NCI-H748 (cell line): ENCODE data around the gene DPAGT1.
"Not testable (repeated sequence)": the region's sequence is repeated elsewhere in the genome, so short reads cannot be mapped to it uniquely, and the experiment has no call there.

Experiments
- DNase-seq: peaks from one replicate; lab custom pipeline; 2025; ENCODE audit not compliant: unreplicated experiment; lab: John Stamatoyannopoulos, UW

The DPAGT1 gene

GRCh38 chr11:119116235-119116594, 14.6 kb upstream of the DPAGT1 start:
- no peak for DNase-seq

GRCh38 chr11:119115484-119116234, 14.0 kb upstream of the DPAGT1 start:
- DNase-seq, result no peak

GRCh38 chr11:119114351-119114750, 12.7 kb upstream of the DPAGT1 start:
- no peak for DNase-seq

- no peak for DNase-seq
Observed at GRCh38 chr11:119113716-119114115, 12.1 kb upstream of the DPAGT1 start.

- no peak for DNase-seq
Observed at GRCh38 chr11:119112314-119113020, 10.8 kb upstream of the DPAGT1 start.

- no peak for DNase-seq
Observed at GRCh38 chr11:119111361-119111925, 9.8 kb upstream of the DPAGT1 start.

GRCh38 chr11:119110439-119110838, 8.8 kb upstream of the DPAGT1 start:
- DNase-seq, result no peak

- DNase-seq, result no peak
Observed at GRCh38 chr11:119109843-119110242, 8.2 kb upstream of the DPAGT1 start.

GRCh38 chr11:119108857-119109221, 7.2 kb upstream of the DPAGT1 start:
- DNase-seq, result no peak

GRCh38 chr11:119108146-119108856, 6.6 kb upstream of the DPAGT1 start:
- DNase-seq, result peak; percentile 52

- peak; percentile 16 for DNase-seq
Observed at GRCh38 chr11:119107538-119108145, 6.0 kb upstream of the DPAGT1 start.

- peak; percentile 89 for DNase-seq
Observed at GRCh38 chr11:119106564-119107537, 5.2 kb upstream of the DPAGT1 start, which contains the start of gene C2CD2L. Gene C2CD2L (plus strand): TSS chr11:119107344. CDS start chr11:119107742, 398 bp downstream.

GRCh38 chr11:119103793-119104192, 2.1 kb upstream of the DPAGT1 start:
- DNase-seq, result no peak

- DNase-seq, result not testable (repeated sequence)
Observed at GRCh38 chr11:119103161-119103664, 1.6 kb upstream of the DPAGT1 start.

GRCh38 chr11:119100994-119101758, 477 bp downstream of the DPAGT1 start:
- DNase-seq, result peak; percentile 49

GRCh38 chr11:119100246-119100970, 1.2 kb downstream of the DPAGT1 start:
- DNase-seq, result peak; percentile 60

GRCh38 chr11:119099711-119100110, 1.9 kb downstream of the DPAGT1 start:
- DNase-seq, result no peak
